ENCODE data around the gene TENM4.

The TENM4 gene

GRCh38 chr11:79482800-79483199 is 42.0 kb upstream of the TENM4 start:
- Histone ChIP-seq H3K4me3 (no peak overlapping the region), H3K27ac (no peak overlapping the region)
- no peak for TF ChIP-seq CTCF (IDR thresholded peaks at IDR 0.05)
- no peak for DNase-seq (ENCODE audit: low spot score)

GRCh38 chr11:79481795-79482194 is 41.0 kb upstream of the TENM4 start:
- no peak overlapping the region for H3K27ac ChIP-seq
- no peak overlapping the region for H3K4me3 ChIP-seq
- no peak for TF ChIP-seq CTCF (IDR thresholded peaks at IDR 0.05)
- no peak for DNase-seq (ENCODE audit: low spot score)

- Histone ChIP-seq H3K4me3 (no peak overlapping the region), H3K27ac (no peak overlapping the region)
- TF ChIP-seq CTCF (IDR thresholded peaks at IDR 0.05): no peak
- no peak for DNase-seq (ENCODE audit: low spot score)
Measured at GRCh38 chr11:79480864-79481263, 40.0 kb upstream of the TENM4 start.

- no peak for DNase-seq (ENCODE audit: low spot score)
Measured at GRCh38 chr11:79472819-79473529, 32.1 kb upstream of the TENM4 start.

GRCh38 chr11:79471071-79471844 is 30.4 kb upstream of the TENM4 start:
- Histone ChIP-seq H3K4me3 (no peak overlapping the region), H3K27ac (no peak overlapping the region)
- no peak for TF ChIP-seq CTCF (IDR thresholded peaks at IDR 0.05)
- no peak for DNase-seq (ENCODE audit: low spot score)

More at GRCh38 chr11:79472819-79473529, 32.1 kb upstream of the TENM4 start:
- no peak for TF ChIP-seq CTCF (IDR thresholded peaks at IDR 0.05)
- Histone ChIP-seq H3K4me3 (no peak overlapping the region), H3K27ac (no peak overlapping the region)

GRCh38 chr11:79470161-79470560 is 29.3 kb upstream of the TENM4 start:
- TF ChIP-seq CTCF (IDR thresholded peaks at IDR 0.05): no peak
- no peak overlapping the region for H3K27ac ChIP-seq
- DNase-seq (ENCODE audit: low spot score): no peak
- H3K4me3 ChIP-seq: no peak overlapping the region

- no peak for TF ChIP-seq CTCF (IDR thresholded peaks at IDR 0.05)
- Histone ChIP-seq H3K4me3 (no peak overlapping the region), H3K27ac (no peak overlapping the region)
- no peak for DNase-seq (ENCODE audit: low spot score)
Measured at GRCh38 chr11:79467761-79468160, 26.9 kb upstream of the TENM4 start.
